ENCODE data around the gene PI16.
"Not testable (repeated sequence)": the region's sequence is repeated elsewhere in the genome, so short reads cannot be mapped to it uniquely, and the experiment has no call there.

PI16 gene

DNA sequence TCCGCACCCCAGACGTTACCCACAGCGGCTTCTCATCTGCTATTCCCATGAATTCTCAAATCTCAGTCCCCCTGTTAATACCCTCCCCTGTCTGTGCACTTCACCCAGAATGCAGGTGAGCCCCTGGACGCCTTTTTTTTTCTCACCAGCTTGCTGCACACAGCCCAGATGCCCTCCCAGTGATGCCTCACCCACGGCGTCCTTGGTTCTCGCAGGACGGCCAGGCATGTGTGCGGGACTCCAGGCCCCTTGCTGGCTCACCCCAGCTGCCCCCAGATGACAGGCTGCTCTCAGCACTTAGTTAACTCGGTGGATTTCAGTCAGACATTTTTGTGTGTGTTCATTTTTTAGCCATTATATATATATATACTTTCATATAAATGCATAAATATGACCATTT lies 25.4 kb upstream of the PI16 start:
- DNase-seq (ENCODE audit: low spot score): no peak

DNA sequence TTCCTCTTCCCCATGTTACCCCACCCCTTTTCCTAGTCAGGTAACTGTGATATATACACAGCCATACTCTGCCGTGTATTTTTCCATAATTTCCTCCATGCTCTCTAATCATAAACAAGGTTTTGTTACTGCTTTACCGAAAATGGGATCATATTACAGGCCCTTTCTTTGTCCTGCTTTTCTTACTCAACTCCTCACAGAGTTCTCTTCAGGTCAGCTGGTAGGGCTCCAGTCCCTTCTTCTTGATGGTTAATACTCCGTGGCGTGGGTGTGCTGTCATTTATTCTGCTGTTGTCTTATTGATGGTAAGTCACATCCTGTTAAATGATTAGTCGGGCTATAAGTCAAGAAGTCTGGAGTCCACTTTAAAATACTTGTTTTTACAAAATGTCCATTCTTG lies 24.9 kb upstream of the PI16 start:
- peak; percentile 43 for DNase-seq (ENCODE audit: low spot score)

DNA sequence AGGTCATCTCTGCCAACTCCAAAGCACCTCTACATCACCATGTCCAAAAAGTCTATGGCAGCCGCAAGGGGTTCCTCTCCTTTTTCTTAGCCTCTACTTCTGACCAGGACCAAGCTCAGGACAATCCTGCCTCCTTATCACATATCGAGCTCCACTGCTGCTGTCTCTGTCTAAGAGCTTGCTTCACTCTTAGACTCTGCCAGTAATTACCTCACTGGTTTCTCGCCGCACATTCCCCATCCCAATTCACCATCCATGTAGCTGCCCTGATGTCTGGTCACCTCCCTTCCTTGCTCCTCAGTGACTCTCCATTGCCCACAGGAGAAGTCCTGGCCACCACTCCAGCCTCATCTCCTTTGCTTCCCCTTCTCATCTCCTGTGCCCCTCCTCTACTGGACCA lies 24.1 kb upstream of the PI16 start:
- DNase-seq (ENCODE audit: low spot score): no peak

DNA sequence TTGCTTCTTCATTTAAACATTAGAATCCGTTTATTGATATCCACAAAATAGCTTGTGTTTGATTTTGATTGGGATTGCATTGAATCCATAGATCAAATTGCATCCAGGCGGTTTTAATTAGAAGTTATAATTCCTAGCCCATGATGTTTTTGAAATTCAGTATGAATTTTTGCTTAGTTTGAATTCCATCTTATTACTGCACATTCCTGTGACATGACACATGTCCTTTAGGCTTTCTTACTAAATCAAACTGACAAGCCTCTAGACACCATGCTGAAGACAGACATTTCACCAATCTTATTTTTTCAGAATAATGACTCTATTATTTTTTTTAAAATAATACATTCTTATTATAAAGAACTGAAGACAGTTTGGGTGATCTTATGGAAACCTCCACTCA lies 21.4 kb upstream of the PI16 start:
- no peak for DNase-seq (ENCODE audit: low spot score)

DNA sequence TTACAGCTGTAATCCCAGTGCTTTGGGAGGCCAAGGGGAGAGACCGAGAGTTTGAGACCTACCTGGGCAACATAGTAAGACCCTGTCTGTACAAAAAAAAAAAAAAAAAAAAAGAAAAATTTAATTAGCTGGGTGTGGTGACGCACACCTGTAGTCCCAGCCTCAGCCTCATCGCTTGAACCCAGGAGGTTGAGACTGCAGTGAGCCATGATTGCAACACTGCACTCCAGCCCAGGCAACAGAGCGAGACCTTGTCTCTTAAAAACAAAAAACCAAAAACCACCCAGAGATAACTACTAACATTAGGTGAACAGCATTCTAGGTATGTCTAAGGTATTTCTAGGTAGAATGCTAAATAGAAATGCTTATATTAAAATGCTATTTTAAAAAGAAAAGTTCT lies 21.0 kb upstream of the PI16 start:
- no peak for DNase-seq (ENCODE audit: low spot score)

DNA sequence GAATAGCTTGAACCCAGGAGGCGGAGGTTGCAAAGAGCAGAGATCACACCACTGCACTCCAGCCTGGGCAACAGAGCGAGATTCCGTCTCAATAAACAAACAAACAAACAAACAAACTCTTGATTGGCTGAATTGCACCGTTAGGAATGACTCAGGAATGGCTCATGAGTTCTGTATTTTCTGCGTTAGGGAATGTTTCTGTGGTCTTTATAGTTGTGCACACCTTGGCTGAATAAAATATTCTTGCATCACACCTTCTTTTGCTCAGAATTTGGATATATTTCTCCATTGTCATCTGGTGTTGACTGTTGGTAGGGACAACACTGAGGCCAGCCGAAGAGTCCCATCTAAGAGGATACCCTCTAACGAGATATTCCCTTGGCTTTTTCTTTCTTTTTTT lies 19.6 kb upstream of the PI16 start:
- DNase-seq (ENCODE audit: low spot score): no peak

DNA sequence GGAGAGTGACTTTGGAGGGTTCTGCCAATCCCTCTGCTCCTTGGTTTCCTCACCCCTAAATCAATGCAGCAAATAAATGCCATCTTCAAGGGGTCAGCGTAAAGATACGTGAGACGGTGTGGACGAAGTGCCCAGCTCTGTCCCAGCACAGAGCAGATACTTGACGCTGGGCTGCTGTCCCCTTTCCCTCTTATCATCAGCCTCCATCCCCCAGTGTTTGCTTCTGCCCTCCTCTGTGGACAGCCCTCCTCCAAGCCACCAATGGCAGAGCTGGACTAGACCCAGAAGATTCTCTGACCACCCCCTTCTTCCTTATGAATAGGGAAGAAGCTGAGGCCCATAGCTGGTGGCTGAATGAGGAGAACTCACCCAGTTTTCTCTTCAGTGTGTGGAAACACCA lies 17.7 kb upstream of the PI16 start:
- DNase-seq (ENCODE audit: low spot score): no peak

DNA sequence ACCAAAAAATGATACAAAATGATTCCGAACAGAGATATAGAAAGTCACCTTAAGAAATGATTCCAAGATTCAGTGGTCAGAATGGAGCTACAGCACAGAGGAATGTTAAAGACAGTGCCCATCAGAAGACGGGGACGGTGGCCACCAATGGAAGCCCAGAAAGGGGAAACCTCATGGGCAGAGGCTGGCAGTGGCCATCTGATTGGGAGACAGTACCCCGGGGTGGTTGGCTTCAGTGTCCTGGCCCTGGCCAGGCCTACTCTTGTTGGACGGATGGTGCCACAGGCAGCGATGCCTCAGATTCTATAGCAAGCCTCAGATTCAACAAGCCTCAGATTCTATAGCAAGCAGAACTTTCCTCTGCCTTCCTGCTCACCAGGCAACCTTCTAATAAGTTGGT lies 16.6 kb upstream of the PI16 start:
- DNase-seq (ENCODE audit: low spot score): no peak

DNA sequence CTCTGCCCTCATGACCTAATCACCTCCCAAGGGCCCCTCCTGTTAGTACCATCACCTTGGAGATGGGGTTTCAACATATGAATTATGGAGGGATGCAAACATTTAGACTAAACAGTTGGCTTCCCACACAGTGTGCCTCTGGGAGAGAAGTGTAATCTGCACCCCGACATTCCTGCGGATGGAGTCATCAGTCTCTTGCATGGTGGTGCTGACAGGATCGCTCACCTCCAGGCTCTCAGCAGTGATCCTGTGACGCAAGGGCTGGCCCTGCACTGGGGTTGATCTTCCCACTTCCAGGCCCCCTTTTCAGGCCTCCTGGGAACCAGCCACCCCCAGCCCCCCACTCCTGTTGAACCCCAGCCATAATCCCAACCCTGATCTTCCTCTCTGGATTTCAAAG lies 16.0 kb upstream of the PI16 start:
- peak; percentile 83 for DNase-seq (ENCODE audit: low spot score)

DNA sequence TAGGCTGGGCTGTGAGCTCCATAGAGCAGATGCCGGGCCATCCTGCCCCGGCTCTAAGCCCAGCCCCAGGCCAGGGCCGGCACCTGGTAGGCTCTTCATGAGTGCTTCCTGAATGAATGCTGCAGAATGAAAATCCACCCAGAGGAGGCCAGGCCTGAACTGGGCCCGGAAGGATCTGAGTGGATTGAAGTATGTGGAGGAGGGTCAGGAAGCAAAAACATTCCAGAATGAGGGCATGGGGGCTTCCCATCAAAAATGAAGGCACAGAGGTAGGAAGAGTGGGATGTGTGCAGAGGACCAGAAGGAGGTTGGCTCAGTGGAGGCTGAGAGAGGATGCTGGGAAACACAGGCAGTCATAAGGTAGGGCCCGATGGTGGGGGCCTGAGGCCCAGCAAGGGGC lies 15.5 kb upstream of the PI16 start:
- DNase-seq (ENCODE audit: low spot score): not testable (repeated sequence)

DNA sequence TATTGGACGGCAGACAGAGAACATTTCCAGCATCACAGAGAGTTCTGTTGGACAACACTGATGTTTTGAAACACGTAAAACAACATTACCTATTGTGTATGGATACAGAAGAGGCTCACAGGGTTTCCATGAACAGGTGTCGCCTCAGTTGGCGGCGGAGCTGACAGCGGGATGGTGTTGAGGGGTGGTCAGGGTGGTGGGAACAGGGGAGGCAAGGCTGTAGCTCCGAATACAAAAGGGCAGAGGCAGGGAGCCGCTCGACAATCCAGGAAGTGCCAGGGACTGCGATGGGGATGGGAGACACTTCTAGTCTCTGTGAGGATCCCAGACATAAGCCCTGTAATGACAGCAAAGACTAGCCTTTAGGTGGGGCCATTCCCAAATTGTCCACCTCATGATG lies 14.5 kb upstream of the PI16 start:
- no peak for DNase-seq (ENCODE audit: low spot score)

DNA sequence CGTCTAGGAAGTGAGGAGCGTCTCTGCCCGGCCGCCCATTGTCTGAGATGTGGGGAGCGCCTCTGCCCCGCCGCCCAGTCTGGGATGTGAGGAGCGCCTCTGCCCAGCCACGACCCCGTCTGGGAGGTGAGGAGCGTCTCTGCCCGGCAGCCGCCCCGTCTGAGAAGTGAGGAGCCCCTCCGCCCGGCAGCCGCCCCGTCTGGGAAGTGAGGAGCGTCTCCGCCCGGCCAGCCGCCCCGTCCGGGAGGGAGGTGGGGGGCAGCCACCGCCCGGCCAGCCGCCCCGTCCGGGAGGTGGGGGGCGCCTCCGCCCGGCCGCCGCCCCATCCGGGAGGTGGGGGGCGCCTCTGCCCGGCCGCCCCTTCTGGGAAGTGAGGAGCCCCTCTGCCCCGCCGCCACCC lies 13.0 kb upstream of the PI16 start:
- not testable (repeated sequence) for DNase-seq (ENCODE audit: low spot score)

DNA sequence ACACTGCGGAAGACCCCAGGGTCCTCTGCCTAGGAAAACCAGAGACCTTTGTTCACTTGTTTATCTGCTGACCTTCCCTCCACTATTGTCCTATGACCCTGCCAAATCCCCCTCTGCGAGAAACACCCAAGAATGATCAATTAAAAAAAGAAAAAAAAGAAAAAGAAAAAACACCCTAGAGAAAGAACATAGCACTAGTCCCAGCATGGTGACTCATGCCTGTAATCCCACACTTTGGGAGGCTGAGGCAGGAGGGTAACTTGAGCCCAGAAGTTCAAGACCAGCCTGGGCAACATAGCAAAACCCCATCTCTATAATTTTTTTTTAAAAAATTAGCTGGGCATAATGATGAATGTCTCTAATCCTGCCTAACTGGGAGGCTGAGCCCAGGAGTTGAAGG lies 12.2 kb upstream of the PI16 start:
- not testable (repeated sequence) for DNase-seq (ENCODE audit: low spot score)

DNA sequence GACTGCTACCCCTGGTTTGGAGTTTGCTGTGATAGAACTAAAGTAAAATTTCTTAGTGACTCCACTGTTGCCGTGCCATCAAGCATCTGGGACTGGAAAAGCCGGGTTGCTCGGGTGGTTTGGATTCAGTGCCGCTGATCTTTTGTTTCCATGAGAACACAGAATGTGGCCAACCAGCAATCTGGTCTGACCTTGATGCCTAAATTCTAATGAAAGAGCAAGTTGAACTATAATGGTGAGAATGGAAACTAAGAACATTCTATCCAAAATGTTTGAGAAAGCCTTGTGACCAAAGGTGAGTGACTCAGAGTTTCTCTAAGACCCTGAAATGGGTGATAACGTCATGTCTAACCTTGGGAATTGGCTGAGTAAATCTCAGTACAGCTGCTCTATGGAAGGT lies 9.9 kb upstream of the PI16 start:
- DNase-seq (ENCODE audit: low spot score): no peak

DNA sequence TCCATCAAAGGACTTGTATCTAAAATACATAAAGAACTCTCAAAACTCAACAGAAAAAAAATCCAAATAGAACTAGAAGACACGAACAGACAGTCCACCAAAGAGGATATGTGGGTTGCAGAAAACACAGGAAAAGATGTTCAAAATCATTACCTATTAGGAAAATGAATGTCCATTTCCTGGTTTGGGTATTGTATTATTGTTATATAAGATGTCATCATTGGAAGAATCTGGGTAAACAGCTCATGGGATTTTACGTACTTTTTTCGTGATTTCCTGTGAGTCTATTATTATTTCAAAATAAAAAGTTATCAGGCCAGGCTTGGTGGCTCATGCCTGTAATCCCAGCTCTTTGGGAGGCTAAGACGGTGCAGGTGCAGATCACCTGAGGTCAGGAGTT lies 9.2 kb upstream of the PI16 start:
- DNase-seq (ENCODE audit: low spot score): no peak

DNA sequence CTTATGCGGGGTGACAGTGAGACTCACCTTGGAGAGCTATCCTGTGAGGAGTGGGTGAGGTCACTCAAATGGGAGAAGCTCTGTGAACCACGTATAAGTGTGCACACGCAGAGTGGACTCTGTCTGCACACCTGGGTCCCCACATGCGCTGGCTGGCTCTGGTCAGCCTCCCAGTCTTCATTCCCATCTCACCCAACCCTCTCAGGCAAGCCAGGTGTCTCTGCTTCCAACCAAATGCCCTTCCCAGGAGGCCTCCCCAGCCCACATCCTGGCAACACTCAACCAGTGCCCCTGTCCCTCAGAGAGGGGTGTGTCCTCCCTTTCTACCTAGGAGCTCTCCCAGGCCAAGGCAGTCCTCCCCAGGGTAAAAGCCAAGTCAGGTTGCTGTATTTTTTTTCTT lies 8.0 kb upstream of the PI16 start:
- peak; percentile 3 for DNase-seq (ENCODE audit: low spot score)

DNA sequence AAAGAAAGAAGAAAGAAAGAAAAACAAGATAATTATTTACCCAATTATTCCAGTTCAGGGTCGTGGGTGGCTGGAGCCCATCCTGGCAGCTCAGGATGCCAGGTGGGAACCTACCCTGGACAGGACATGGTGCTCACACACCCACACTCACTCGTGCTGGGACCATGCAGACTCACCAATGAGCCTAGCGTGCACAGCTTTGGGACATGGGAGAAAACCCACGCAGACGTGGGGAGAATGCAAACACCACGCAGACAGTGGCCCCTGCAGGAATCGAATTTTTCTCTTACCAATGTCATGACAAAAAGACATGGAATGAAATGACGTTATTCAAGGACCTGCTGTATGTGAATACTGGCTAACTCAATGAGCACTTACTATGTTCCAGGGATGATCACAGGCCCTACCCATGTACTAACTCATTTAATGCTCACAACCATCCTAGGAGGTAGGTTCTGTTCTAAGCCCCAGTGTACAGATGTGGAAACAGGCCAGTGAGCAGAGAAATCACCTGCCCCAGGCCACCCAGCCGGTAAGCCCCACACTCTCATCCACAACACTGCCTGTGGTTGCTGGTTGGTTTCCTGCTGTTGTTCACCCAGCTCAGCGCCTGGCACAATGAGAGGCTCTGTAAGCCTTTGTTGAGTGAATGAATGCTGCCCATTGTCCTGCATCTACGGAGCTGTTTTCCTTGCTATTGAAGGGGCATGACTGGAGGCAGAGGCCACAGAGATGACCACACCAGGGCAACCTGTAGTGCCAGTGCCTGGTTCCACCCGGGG lies 6.8 kb upstream of the PI16 start:
- DNase-seq (ENCODE audit: low spot score): peak; percentile 3

DNA sequence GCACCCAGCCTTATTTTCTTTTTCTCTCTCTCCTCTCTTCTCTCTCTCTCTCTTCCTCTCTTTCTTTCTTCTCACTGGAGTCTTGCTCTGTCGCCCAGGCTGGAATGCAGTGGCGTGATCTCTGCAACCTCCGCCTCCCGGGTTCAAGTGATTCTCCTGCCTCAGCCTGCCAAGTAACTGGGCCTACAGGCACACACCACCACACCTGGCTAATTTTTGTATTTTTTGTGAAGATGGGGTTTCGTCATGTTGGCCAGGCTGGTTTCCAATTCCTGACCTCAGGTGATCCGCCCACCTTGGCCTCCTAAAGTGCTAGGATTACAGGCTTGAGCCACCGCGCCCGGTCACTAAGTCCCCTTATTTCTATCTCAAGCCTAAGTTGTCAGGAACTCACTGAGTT lies 5.5 kb upstream of the PI16 start:
- DNase-seq (ENCODE audit: low spot score): not testable (repeated sequence)

DNA sequence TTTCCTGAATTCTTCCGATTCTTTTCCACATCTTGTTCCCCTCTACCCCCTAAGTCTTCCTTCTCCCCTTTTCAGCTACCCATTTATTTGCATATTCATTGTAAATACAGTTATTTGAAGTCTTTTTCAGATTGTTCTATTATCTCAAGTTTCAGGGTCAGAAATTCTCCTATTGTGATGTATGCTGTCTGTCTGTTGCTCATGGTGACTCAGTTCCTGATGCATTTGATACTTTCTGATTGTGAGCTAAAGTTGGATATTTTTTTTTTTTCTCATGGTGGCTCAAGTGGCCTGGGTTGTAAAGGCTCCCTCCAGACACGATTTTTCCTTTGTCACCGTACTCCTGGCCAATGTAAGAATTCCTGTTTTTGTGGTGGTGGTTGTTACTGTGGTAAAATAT lies 4.9 kb upstream of the PI16 start:
- peak; percentile 44 for DNase-seq (ENCODE audit: low spot score)

DNA sequence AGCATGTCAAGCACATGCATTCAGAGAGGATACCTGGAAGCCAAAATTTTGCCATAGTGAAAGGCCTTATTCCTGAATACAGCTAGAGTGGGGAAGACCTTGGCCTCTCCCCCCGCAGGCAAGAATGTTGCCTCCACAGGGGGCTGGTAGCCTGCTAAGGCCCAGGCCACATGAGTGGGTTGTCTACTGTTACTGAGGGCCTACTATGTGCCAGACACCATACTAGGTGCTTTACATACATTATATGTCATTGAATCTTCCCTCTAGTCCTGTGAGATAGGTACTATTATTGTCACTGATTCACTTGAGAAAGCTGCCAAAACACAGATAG lies 642 bp upstream of the PI16 start:
- DNase-seq (ENCODE audit: low spot score): no peak

DNA sequence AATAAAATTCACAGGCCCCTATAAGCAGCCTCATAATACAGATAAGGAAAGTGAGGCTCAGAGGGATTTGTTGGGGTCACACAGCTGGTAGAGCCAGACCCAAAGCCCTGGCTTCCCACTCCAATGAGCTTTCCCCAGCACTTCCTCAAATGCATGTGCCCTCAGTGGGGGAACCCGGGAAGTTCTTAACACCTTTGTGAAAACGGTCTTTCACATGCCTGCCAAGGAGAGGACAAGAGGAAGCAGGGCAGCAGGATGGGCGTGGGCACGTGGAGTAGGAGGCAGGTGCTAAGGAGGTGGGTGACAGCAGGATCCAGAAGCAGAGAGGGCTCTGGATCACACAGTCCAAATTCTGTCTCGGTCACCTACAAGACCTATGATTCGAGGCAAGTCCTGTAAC lies 598 bp downstream of the PI16 start:
- no peak for DNase-seq (ENCODE audit: low spot score)

DNA sequence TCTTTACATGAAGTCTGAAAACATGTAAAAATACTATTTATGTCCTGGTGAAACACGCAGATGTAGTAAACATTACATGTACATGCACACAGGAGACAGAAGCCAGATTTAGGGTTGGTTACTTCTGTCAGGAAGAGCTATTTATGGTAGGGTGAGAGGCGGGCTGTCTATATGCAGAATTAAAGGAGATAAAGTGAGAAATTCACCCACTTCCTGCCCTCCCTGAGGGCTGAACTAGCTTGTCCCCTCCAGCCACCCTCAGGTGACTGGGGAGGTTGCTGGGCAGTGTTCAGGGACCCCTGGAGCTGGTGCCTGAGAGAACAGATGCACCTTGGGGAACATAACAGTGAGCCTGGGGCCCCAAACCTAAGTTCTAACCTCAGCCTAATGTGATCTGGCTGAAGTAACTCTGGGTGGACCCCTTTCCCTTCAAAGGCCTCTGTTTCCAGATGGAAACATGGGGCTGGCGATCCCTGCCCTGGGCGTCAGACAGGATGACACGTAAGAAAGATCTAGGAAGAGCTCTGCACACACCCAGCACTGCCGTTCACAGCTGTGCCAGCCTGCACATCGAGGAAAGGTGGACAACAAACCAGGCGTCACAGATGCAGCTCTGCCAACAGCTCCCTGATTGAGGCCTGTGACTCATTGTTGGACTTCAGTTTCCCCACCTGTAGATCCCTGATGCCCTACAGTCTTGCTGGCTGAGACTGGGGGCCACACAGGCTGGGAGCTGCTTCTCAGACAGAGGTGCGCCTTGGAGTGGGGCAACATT lies 1.3 kb downstream of the PI16 start:
- DNase-seq (ENCODE audit: low spot score): no peak

DNA sequence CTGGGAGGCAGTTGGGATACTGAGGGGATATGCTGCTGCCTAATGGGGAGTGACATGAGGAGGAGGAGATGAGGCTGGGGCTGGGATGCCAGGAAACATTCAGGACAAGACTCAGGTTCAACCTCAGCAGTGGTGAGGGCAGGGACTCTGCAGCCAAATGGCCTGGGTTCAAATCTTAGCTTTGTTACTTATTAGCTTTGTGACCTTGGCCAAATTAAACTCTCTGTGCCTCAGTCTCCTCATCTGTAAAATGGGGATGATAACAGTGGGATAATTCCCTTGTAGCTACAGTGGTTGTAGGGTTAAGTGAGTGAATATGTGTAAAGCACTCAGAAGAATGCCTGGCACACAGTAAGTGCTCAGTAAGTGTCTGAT lies 1.9 kb downstream of the PI16 start:
- no peak for DNase-seq (ENCODE audit: low spot score)

DNA sequence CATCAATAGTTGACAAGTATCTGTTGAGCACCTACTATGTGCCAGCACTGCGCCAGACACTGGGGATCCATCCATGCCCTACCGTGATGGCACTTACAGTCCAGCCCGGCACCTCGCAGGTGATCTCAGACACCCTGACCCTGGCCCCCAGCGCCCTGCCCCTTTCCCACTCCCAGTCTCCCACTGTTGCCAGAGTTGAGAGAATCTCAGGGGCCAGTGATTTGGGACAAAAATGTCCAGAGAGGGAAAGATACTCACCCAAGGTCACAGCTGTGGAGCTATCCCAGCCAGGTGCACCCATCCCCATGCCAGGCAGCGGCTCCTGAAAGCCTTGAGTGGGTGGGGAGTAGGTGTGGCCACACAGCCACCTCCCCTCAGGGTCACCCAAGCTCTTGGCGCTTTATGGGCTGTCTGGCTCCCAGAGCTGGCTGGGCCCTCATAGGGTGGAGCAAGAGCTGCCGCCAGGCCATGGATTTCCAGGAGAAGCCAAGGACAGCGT lies 3.3 kb downstream of the PI16 start:
- no peak for DNase-seq (ENCODE audit: low spot score)

Data from AG08396 (cell line).